ENCODE measurements around the gene TARBP1.
"Not testable (repeated sequence)": the region's sequence is repeated elsewhere in the genome, so short reads cannot be mapped to it uniquely, and the experiment has no call there.

DNA sequence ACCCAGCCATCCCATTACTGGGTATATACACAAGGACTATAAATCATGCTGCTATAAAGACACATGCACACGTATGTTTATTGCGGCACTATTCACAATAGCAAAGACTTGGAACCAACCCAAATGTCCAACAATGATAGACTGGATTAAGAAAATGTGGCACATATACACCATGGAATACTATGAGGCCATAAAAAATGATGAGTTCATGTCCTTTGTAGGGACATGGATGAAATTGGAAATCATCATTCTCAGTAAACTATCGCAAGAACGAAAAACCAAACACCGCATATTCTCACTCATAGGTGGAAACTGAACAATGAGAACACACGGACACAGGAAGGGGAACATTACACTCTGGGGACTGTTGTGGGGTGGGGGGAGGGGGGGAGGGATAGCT, 79.5 kb downstream of the TARBP1 start:
- not testable (repeated sequence) for TF ChIP-seq RAD21 (IDR thresholded peaks at IDR 0.05 in 1 of 2, conservative IDR thresholded peaks at IDR 0.05 in 1 of 2; ENCODE audit: low read depth in 2 of 2, low read length in 2 of 2); SIN3A (conservative IDR thresholded peaks at IDR 0.05 in 1 of 2, IDR thresholded peaks at IDR 0.05 in 1 of 2; ENCODE audit: low read depth in 1 of 2, low read length in 2 of 2); RBBP5 (IDR thresholded peaks at IDR 0.05; ENCODE audit: borderline replicate concordance, low read depth, low read length); POLR2AphosphoS5 (IDR thresholded peaks at IDR 0.05; ENCODE audit: low read depth, low read length); TEAD4 (IDR thresholded peaks at IDR 0.05; ENCODE audit: low read depth, low read length); BRCA1 (IDR thresholded peaks at IDR 0.05; ENCODE audit: low read depth, low read length); CHD1 (IDR thresholded peaks at IDR 0.05; ENCODE audit: low read depth, low read length); EP300 (IDR thresholded peaks at IDR 0.05; ENCODE audit: borderline replicate concordance in 1 of 2, low read depth in 2 of 2, low read length in 2 of 2)
- TF ChIP-seq, protein P1, sequence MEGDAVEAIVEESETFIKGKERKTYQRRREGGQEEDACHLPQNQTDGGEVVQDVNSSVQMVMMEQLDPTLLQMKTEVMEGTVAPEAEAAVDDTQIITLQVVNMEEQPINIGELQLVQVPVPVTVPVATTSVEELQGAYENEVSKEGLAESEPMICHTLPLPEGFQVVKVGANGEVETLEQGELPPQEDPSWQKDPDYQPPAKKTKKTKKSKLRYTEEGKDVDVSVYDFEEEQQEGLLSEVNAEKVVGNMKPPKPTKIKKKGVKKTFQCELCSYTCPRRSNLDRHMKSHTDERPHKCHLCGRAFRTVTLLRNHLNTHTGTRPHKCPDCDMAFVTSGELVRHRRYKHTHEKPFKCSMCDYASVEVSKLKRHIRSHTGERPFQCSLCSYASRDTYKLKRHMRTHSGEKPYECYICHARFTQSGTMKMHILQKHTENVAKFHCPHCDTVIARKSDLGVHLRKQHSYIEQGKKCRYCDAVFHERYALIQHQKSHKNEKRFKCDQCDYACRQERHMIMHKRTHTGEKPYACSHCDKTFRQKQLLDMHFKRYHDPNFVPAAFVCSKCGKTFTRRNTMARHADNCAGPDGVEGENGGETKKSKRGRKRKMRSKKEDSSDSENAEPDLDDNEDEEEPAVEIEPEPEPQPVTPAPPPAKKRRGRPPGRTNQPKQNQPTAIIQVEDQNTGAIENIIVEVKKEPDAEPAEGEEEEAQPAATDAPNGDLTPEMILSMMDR (IDR thresholded peaks at IDR 0.05; ENCODE audit: control extremely low read depth in 1 of 3, insufficient read depth in 1 of 3, low read depth in 1 of 3, low read length in 3 of 3): not testable (repeated sequence)
